HG03378 (cell line): ENCODE measurements around the gene ZNF469.

Experiments
- ATAC-seq: cut with Tn5 transposase; IDR thresholded peaks from one replicate; pipeline ENCODE4 v1.9.1; 2021; ENCODE audit warnings: mild to moderate bottlenecking, moderate library complexity; ENCODE audit not compliant: unreplicated experiment

ZNF469 gene

GRCh38 chr16:88423448-88423850 is 40.7 kb downstream of the ZNF469 start:
- no peak for ATAC-seq

GRCh38 chr16:88424587-88425235 is 42.0 kb downstream of the ZNF469 start:
- ATAC-seq, result no peak

GRCh38 chr16:88426018-88426417 is 43.3 kb downstream of the ZNF469 start:
- no peak for ATAC-seq

- ATAC-seq, result no peak
These were observed 44.6 kb downstream of the ZNF469 start for GRCh38 chr16:88427376-88427775.

GRCh38 chr16:88428156-88428555 is 45.4 kb downstream of the ZNF469 start:
- ATAC-seq, result no peak

- ATAC-seq, result no peak
These were observed 46.0 kb downstream of the ZNF469 start for GRCh38 chr16:88428616-88429386.

- no peak for ATAC-seq
These were observed 46.8 kb downstream of the ZNF469 start for GRCh38 chr16:88429387-88430184.

- no peak for ATAC-seq
These were observed 47.4 kb downstream of the ZNF469 start for GRCh38 chr16:88430185-88430523.

GRCh38 chr16:88430524-88431446 is 48.0 kb downstream of the ZNF469 start:
- no peak for ATAC-seq

- ATAC-seq, result no peak
These were observed 48.9 kb downstream of the ZNF469 start for GRCh38 chr16:88431651-88432050.

GRCh38 chr16:88432174-88432573 is 49.4 kb downstream of the ZNF469 start:
- no peak for ATAC-seq
